Progenitor cell of endocrine pancreas (in vitro differentiated cells): ENCODE results near the gene PDGFA. TPM values are rescaled to one million over a fixed set of nuclear protein-coding genes. Genes with fewer than 3 reads are reported as not detected.

Experiments
- DNase-seq: peaks from one replicate; pipeline ENCODE4 v3.0.0; 2021; ENCODE audit warnings: low spot score; ENCODE audit not compliant: unreplicated experiment
- H3K27ac Mint-ChIP-seq: 2 replicates; pipeline ENCODE4 v1.8.0; 2021; ENCODE audit warnings: mild to moderate bottlenecking, moderate library complexity, mixed read lengths
- H3K27me3 Mint-ChIP-seq: 2 replicates; pipeline ENCODE4 v1.8.0; 2021; ENCODE audit warnings: mixed read lengths
- H3K36me3 Mint-ChIP-seq: 2 replicates; pipeline ENCODE4 v1.8.0; 2022; ENCODE audit warnings: mixed read lengths; ENCODE audit not compliant: insufficient read depth
- H3K4me1 Mint-ChIP-seq: 2 replicates; pipeline ENCODE4 v1.8.0; 2021; ENCODE audit warnings: low read depth, mixed read lengths
- H3K4me3 Mint-ChIP-seq: 2 replicates; pipeline ENCODE4 v1.8.0; 2021; ENCODE audit warnings: low read depth, mild to moderate bottlenecking, moderate library complexity, mixed read lengths
- H3K9me3 Mint-ChIP-seq: 2 replicates; pipeline ENCODE4 v1.8.0; 2021; ENCODE audit warnings: low read depth, mixed read lengths
- CTCF ChIP-seq: fragments of 200-600 bp; sonication (generic); IDR thresholded peaks from one replicate; pipeline ENCODE4 v1.5.0; 2021; ENCODE audit warnings: antibody characterized with exemption, mild to moderate bottlenecking; ENCODE audit not compliant: unreplicated experiment
- total RNA-seq: library from RNA; stranded (reverse); gene quantifications from 2 replicates; pipeline ENCODE4 v1.2.1, GENCODE V29; 2021

Gene PDGFA
- total RNA-seq, 1 donor from 2014 or later = 86.2 TPM

GRCh38 chr7:516216-516605 is 3.4 kb downstream of the PDGFA start:
- Mint-ChIP-seq H3K27ac (peak overlapping the region; percentile 34), H3K4me1 (peaks cover 15% of the 10 kb centered on the region), H3K36me3 (peaks cover 3% of the 10 kb centered on the region), H3K4me3 (peak overlapping the region; percentile 67), H3K27me3 (peaks cover 2% of the 10 kb centered on the region), H3K9me3 (no peaks in the 10 kb centered on the region)
- no peak for DNase-seq
- TF ChIP-seq CTCF = no peak

- Mint-ChIP-seq H3K27me3 (no peaks in the 10 kb centered on the region), H3K4me3 (peak overlapping the region; percentile 19), H3K4me1 (peaks cover 15% of the 10 kb centered on the region), H3K27ac (peak overlapping the region; percentile 13), H3K36me3 (peaks cover 3% of the 10 kb centered on the region), H3K9me3 (no peaks in the 10 kb centered on the region)
- no peak for DNase-seq
- no peak for TF ChIP-seq CTCF
Observed at GRCh38 chr7:515628-516027, 4.0 kb downstream of the PDGFA start.

GRCh38 chr7:514651-515598 is 4.7 kb downstream of the PDGFA start:
- peaks cover 3% of the 10 kb centered on the region for H3K36me3 Mint-ChIP-seq
- TF ChIP-seq CTCF = no peak
- H3K27ac Mint-ChIP-seq = peak overlapping the region; percentile 13
- no peaks in the 10 kb centered on the region for H3K9me3 Mint-ChIP-seq
- no peak for DNase-seq
- H3K4me1 Mint-ChIP-seq = peaks cover 15% of the 10 kb centered on the region
- peak overlapping the region; percentile 21 for H3K4me3 Mint-ChIP-seq
- H3K27me3 Mint-ChIP-seq = no peaks in the 10 kb centered on the region

- no peak overlapping the region for H3K4me3 Mint-ChIP-seq
- peaks cover 3% of the 10 kb centered on the region for H3K36me3 Mint-ChIP-seq
- H3K4me1 Mint-ChIP-seq = peaks cover 15% of the 10 kb centered on the region
- no peak for DNase-seq
- no peak for TF ChIP-seq CTCF
- no peaks in the 10 kb centered on the region for H3K27me3 Mint-ChIP-seq
- H3K9me3 Mint-ChIP-seq = no peaks in the 10 kb centered on the region
- H3K27ac Mint-ChIP-seq = no peak overlapping the region
Observed at GRCh38 chr7:514242-514641, 5.4 kb downstream of the PDGFA start.

DNA sequence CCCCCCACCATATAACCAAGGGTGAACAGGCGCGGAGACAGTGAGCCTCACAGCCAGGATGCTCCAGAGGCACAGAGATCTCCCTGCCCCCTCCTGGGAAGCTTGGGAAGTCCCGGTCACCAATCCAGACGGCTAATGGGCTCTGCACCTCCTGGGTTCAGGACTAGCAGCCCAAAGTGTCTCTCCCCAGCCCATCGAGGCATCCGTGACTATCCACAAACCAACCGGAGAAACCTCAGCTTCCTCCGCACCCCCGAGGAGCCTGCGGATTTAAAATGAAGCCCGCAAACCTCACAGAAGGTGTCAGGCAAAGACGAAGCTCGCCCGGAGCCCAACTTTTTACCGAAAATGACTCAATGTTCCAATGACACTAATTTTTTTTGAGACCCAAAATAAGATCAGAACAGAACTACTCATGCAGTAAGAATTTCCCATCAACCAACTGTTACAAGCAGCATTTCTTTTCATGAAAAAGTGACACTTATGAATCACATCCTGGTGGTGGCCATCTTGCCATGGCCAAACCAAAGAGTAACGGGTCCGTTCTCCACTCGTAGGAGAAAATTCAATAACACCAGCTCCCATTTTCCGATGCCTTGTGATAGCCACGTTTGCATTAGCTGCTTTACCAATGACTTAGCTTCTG is 6.0 kb downstream of the PDGFA start:
- no peak for DNase-seq
- no peak for TF ChIP-seq CTCF
- no peak overlapping the region for H3K27ac Mint-ChIP-seq
- no peak overlapping the region for H3K4me3 Mint-ChIP-seq
- H3K36me3 Mint-ChIP-seq = peaks cover 3% of the 10 kb centered on the region
- no peaks in the 10 kb centered on the region for H3K27me3 Mint-ChIP-seq
- peaks cover 15% of the 10 kb centered on the region for H3K4me1 Mint-ChIP-seq
- H3K9me3 Mint-ChIP-seq = no peaks in the 10 kb centered on the region
